ENCODE results near the gene ALPK1.

GRCh38 chr4:112418092-112418491, 120.9 kb downstream of the ALPK1 start:
- TF ChIP-seq CTCF (IDR thresholded peaks at IDR 0.05) = no peak
- TF ChIP-seq EZH2 (IDR thresholded peaks at IDR 0.05; ENCODE audit: borderline replicate concordance, insufficient read depth, low read depth, low read length, poor library complexity, severe bottlenecking) = no peak
